PC-9 (cell line): ENCODE data around the gene TRIM34.

Experiments used
- EZH2 ChIP-seq: fragments of 200-600 bp; sonication (generic); IDR thresholded peaks from 2 replicates; pipeline ENCODE4 v1.8.0; 2017; ENCODE audit warnings: antibody characterized with exemption, low read depth
- TF ChIP-seq, protein P1 (sequence below): fragments of 200-600 bp; sonication (generic); conservative IDR thresholded peaks from 2 replicates; pipeline ENCODE4 v1.6.1; 2017; ENCODE audit warnings: mixed run types, antibody characterized with exemption, mild to moderate bottlenecking, moderate library complexity

DNA sequence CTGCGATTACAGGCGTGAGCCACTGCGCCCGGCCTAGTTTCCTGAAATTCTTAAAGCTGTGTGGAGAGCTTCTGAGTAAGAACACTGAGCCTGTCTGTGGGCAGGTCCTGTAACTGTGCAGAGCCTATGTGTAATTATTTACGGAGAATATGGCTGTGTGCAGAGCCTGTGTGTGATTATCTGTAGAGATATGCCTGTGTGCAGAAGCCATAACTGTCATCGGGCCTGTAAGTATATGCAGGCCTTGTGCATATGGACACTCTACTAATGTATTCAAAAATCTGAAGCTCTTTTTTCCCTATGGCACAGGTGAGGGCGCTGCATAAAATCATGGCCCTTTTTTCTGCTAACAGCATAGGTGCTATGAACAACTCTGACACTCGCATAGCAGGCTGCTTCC is 44.2 kb upstream of the TRIM34 start, which contains the start of gene OR52B6:
- TF ChIP-seq, protein P1, sequence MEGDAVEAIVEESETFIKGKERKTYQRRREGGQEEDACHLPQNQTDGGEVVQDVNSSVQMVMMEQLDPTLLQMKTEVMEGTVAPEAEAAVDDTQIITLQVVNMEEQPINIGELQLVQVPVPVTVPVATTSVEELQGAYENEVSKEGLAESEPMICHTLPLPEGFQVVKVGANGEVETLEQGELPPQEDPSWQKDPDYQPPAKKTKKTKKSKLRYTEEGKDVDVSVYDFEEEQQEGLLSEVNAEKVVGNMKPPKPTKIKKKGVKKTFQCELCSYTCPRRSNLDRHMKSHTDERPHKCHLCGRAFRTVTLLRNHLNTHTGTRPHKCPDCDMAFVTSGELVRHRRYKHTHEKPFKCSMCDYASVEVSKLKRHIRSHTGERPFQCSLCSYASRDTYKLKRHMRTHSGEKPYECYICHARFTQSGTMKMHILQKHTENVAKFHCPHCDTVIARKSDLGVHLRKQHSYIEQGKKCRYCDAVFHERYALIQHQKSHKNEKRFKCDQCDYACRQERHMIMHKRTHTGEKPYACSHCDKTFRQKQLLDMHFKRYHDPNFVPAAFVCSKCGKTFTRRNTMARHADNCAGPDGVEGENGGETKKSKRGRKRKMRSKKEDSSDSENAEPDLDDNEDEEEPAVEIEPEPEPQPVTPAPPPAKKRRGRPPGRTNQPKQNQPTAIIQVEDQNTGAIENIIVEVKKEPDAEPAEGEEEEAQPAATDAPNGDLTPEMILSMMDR: no peak
- TF ChIP-seq EZH2: no peak
